ENCODE results near the gene CCDC8. TPM values are rescaled to one million over a fixed set of nuclear protein-coding genes. Genes with fewer than 3 reads are reported as not detected.

CCDC8 gene
- total RNA-seq, 1 donor from 2014 or later, result 0.07 TPM

Other genes with a start within 250 kb of the CCDC8 start
- not detected in 2 replicates for gene IGFL1, start 183.8 kb downstream of the CCDC8 start, total RNA-seq
- gene HIF3A, start 116.5 kb downstream of the CCDC8 start, total RNA-seq, result 4.6 and 5.3 TPM in 2 replicates
- gene PPP5C, start 66.5 kb downstream of the CCDC8 start, total RNA-seq, result 88.4 and 102 TPM in 2 replicates
- gene PNMA8C, start 15.4 kb upstream of the CCDC8 start, total RNA-seq, result under 0.01 TPM in 1 of 2 replicates, not detected in the other
- 0.20 and 1.7 TPM in 2 replicates for gene PNMA8A, start 58.0 kb upstream of the CCDC8 start, total RNA-seq
- 0.07 and 0.11 TPM in 2 replicates for gene PNMA8B, start 82.3 kb upstream of the CCDC8 start, total RNA-seq
- 175 and 224 TPM in 2 replicates for gene CALM3, start 187.8 kb upstream of the CCDC8 start, total RNA-seq
- 7.9 and 8.5 TPM in 2 replicates for gene PTGIR, start 211.5 kb upstream of the CCDC8 start, total RNA-seq
- gene GNG8, start 222.6 kb upstream of the CCDC8 start, total RNA-seq, result not detected in 2 replicates
- gene DACT3, start 247.6 kb upstream of the CCDC8 start, total RNA-seq, result 0.66 and 1.3 TPM in 2 replicates

Measured in pulmonary artery endothelial cell (primary cell).